Measurements from ENCODE around the gene LRP6. TPM values are rescaled to one million over a fixed set of nuclear protein-coding genes. Genes with fewer than 3 reads are reported as not detected.

Gene LRP6
- total and polyA plus RNA-seq, 5 donors, result 4.0 to 23.9 (median 20.8) TPM

DNA sequence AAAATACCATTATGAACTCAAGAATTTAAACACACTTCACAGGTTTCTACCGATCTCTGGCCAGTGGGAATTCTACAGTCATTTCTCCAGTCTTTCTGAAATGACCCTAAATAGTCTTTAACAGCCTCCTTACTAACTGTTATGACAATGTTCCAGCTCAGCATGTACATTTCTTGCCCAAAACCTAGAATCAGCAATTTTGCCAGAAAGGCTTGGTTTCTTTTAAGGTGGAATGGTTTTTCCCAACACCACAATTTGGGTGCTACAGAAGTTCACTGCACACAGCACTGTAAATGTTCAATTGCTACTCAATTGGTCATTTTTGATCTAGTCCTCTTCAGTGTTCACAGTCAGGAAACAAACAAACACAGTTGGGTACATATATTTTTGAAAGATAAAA is 69.7 kb downstream of the LRP6 start:
- ATAC-seq, result no peak
- Histone ChIP-seq H3K9me3 (ENCODE audit: control insufficient read depth, low read length) (no peaks in the 10 kb centered on the region), H3K27me3 (ENCODE audit: control insufficient read depth, insufficient read depth) (no peaks in the 10 kb centered on the region), H3K27ac (ENCODE audit: low read length) (no peak overlapping the region), H3K4me1 (ENCODE audit: control insufficient read depth, insufficient read depth, low read length) (no peaks in the 10 kb centered on the region), H3K4me3 (ENCODE audit: low read length) (no peak overlapping the region)
- WGBS, result 48% methylated on average over 1 of the region's 1 CpG
- no peak for DNase-seq
- intact Hi-C loops (cut with DNase I), result no loop called here

DNA sequence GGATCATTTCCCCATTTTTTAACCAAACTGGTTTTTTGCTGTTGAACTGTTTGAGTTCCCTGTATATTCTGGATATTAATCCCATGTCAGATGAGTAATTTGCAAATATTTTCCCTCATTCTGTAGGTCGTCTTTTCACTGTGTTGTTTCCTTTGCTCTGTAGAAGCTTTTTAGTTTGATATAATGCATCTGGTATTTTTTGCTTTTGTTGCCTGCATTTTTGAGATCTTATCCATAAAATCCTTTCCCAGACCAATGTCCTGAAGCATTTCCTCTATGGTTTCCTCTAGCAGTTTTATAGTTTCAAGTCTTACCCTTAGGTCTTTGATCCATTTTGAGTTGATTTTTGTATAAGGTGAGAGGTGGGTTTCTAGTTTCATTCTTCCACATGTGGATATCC is 71.3 kb downstream of the LRP6 start:
- no peak overlapping the region for H3K27ac ChIP-seq (ENCODE audit: low read length)
- H3K27me3 ChIP-seq (ENCODE audit: control insufficient read depth, insufficient read depth), result no peaks in the 10 kb centered on the region
- ATAC-seq (no peak), DNase-seq (no peak)
- no peak overlapping the region for H3K4me3 ChIP-seq (ENCODE audit: low read length)
- 61% methylated on average over 1 of the region's 1 CpG for WGBS
- no peaks in the 10 kb centered on the region for H3K4me1 ChIP-seq (ENCODE audit: control insufficient read depth, insufficient read depth, low read length)
- intact Hi-C loops (cut with DNase I), result no loop called here
- no peaks in the 10 kb centered on the region for H3K9me3 ChIP-seq (ENCODE audit: control insufficient read depth, low read length)

DNA sequence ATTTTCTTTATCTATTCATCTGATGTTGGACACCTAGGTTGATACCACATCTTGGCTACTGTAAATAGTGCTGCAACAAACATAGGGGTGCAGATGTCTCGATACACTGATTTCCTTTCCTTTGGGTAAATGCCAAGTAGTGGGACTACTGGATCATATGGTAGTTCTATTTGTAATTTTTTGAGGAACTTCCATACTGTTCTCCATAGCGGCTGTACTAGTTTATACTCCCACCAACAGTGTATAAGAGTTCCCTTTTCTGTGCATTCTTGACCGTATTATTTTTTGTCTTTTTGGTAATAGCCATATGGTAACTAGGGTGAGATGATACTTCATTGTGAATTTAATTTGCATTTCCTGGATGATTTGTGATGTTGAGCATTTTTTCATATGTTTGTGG is 71.8 kb downstream of the LRP6 start:
- Histone ChIP-seq H3K9me3 (ENCODE audit: control insufficient read depth, low read length) (no peaks in the 10 kb centered on the region), H3K27ac (ENCODE audit: low read length) (no peak overlapping the region), H3K27me3 (ENCODE audit: control insufficient read depth, insufficient read depth) (no peaks in the 10 kb centered on the region), H3K4me1 (ENCODE audit: control insufficient read depth, insufficient read depth, low read length) (no peaks in the 10 kb centered on the region), H3K4me3 (ENCODE audit: low read length) (no peak overlapping the region)
- WGBS, result 96% methylated on average over 3 of the region's 3 CpGs
- ATAC-seq, result no peak
- intact Hi-C loops (cut with DNase I), result no loop called here
- no peak for DNase-seq

DNA sequence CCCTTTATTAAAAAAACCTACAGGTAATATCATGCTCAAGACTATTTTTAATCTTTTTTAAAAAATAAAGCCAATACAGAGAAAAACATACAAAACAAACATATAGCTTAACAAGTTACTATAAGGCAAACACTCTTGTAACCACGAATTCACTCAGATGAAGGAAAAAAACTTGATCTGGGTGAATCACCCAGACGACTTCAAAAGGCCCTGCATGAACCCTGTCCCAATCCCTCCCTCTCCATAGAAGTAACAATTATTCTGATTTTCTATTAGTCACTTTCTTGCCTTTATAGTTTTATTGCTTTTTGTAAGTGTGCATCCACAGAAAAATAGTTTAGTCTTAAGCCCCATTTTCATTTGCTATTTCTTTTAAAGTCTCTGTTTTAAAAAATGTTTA is 72.6 kb downstream of the LRP6 start:
- whole genome bisulfite sequencing, result 88% methylated on average over 2 of the region's 2 CpGs
- intact Hi-C loops (cut with DNase I), result no loop called here
- Histone ChIP-seq H3K27me3 (ENCODE audit: control insufficient read depth, insufficient read depth) (no peaks in the 10 kb centered on the region), H3K4me1 (ENCODE audit: control insufficient read depth, insufficient read depth, low read length) (no peaks in the 10 kb centered on the region), H3K27ac (ENCODE audit: low read length) (no peak overlapping the region), H3K9me3 (ENCODE audit: control insufficient read depth, low read length) (no peaks in the 10 kb centered on the region), H3K4me3 (ENCODE audit: low read length) (no peak overlapping the region)
- ATAC-seq (no peak), DNase-seq (no peak)

DNA sequence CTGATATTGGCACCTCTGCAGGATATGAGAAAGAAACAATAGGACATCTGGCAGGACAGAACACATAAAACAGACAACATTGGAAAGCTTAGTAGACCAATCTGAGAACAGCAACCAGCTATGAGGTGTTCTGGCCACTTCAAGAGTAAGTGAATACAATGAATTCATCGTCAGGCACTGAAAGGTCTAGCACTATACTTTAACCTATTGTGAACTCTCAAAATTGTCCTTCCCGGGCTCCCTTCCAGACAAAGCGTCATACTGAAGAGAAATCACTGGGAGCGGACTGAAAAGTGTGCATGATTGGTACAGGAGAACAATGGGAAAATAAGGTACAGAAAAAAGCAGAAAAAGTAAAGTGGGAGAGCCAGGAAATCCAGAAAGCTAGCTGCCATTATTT is 75.8 kb downstream of the LRP6 start:
- DNase-seq (no peak), ATAC-seq (no peak)
- no peaks in the 10 kb centered on the region for H3K4me1 ChIP-seq (ENCODE audit: control insufficient read depth, insufficient read depth, low read length)
- 71% methylated on average over 4 of the region's 4 CpGs for WGBS
- H3K4me3 ChIP-seq (ENCODE audit: low read length), result no peak overlapping the region
- no peaks in the 10 kb centered on the region for H3K9me3 ChIP-seq (ENCODE audit: control insufficient read depth, low read length)
- H3K27me3 ChIP-seq (ENCODE audit: control insufficient read depth, insufficient read depth), result no peaks in the 10 kb centered on the region
- no peak overlapping the region for H3K27ac ChIP-seq (ENCODE audit: low read length)
- intact Hi-C loops (cut with DNase I), result no loop called here

DNA sequence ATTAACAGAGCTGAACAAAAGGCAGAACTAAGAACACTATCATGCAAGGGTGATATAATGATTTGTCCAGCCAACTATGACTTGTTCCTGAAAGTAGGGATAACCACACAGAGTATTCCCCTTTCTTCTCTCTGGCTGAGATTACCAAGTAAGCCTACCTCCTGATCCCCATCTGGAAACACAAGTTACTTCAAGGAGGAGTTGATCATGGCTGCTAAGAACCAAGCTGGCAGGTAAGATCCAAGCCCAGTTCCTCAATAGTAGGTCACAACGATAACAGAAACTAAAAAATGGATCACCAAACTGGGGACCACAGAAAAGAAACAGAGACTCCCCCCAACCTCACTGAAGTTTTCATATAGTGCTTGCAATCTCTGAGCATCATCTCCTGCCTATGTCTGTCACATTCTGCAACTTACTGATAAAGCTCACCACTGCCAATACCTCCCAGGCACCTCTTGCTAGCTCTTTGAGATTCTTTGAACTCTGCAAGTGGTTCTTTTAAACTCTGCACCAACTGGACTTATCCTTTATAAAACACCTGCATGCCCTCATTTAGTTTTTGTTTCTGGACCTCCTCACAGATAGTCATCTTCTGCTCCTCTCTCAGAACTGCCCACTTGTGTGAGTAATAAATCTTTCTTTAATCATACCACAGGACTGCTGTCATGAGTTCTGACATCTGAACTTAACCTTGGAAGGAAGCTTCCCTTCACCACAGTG is 76.6 kb downstream of the LRP6 start:
- H3K4me1 ChIP-seq (ENCODE audit: control insufficient read depth, insufficient read depth, low read length), result no peaks in the 10 kb centered on the region
- ATAC-seq, result no peak
- no peaks in the 10 kb centered on the region for H3K9me3 ChIP-seq (ENCODE audit: control insufficient read depth, low read length)
- intact Hi-C loops (cut with DNase I), result no loop called here
- H3K27ac ChIP-seq (ENCODE audit: low read length), result no peak overlapping the region
- WGBS, result 100% methylated on average over 1 of the region's 1 CpG
- DNase-seq, result no peak
- no peak overlapping the region for H3K4me3 ChIP-seq (ENCODE audit: low read length)
- no peaks in the 10 kb centered on the region for H3K27me3 ChIP-seq (ENCODE audit: control insufficient read depth, insufficient read depth)

DNA sequence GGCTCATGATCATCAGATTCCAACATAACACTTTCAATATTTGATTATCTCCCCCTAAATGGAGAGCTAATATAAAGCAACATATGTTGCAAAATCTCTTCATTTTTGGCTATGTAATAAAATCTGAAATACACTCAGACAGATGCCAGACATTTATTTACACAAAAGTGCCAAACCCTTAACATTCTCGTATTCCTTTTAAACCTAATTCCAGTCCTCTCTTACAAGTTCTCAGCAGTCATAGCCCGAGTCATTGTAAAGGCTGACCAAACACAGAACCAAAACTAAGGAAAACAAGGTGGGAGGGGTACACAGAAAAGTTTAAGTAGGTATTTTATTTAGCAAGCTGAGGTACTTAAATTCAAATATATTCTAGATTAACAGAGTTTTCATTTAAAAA is 81.4 kb downstream of the LRP6 start:
- ATAC-seq (no peak), DNase-seq (no peak)
- Histone ChIP-seq H3K9me3 (ENCODE audit: control insufficient read depth, low read length) (no peaks in the 10 kb centered on the region), H3K4me3 (ENCODE audit: low read length) (no peak overlapping the region), H3K27ac (ENCODE audit: low read length) (no peak overlapping the region), H3K27me3 (ENCODE audit: control insufficient read depth, insufficient read depth) (no peaks in the 10 kb centered on the region), H3K4me1 (ENCODE audit: control insufficient read depth, insufficient read depth, low read length) (peaks cover 3% of the 10 kb centered on the region)
- intact Hi-C loops (cut with DNase I), result no loop called here
- 81% methylated on average over 2 of the region's 2 CpGs for WGBS

DNA sequence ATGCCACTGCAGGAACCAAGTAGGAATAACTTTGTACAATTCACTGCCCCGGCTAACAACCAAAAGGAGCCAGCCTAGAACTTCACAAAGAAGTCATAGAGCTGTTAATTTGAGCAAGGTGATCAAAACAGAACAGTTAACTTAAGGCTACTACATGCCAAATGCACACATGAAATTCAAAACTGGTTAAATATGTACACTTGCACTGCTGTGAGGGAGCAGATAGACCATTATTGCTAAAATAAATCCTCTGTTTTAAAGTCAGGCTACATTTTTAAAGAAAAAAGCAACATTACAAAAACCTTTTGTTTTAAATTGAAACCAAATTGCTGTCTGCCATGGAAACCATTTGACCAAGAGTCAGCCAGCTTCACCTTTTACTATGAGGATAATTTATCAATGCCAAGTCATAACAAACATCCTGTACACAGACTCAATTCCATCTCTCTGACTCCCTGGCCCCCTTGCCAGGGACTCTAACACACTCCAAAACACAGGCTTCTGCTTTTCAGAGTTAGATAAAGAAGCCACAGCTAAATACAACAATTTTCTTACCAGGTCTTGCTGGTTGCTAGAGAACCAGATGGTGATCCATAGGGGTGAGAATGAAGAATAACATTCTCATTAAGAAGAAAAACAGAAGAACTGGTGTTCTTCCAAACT is 84.0 kb downstream of the LRP6 start:
- Histone ChIP-seq H3K27ac (ENCODE audit: low read length) (no peak overlapping the region), H3K9me3 (ENCODE audit: control insufficient read depth, low read length) (no peaks in the 10 kb centered on the region), H3K4me1 (ENCODE audit: control insufficient read depth, insufficient read depth, low read length) (peaks cover 3% of the 10 kb centered on the region), H3K27me3 (ENCODE audit: control insufficient read depth, insufficient read depth) (no peaks in the 10 kb centered on the region), H3K4me3 (ENCODE audit: low read length) (no peak overlapping the region)
- WGBS, result 72% methylated on average over 1 of the region's 1 CpG
- intact Hi-C loops (cut with DNase I), result no loop called here
- ATAC-seq, result peak in 1 of 2 donors; percentile 66
- no peak for DNase-seq

DNA sequence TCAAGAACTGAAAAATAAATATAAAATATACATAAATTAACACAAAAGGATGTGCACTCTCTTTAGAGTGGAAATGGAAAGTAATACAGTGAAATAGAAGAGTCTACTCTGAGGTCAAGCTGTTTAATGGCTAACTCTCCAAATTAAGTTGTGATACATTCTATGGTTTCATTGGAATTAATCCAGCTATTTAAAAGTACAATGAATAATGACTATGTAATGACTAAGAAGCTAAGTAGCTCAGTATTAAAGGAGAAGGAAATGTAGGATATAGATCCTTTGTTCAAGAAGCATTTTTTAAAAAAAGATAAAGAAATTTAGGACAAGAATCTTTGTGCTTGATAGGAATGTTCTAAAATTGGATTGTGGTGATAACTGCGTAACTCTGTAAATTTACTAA is 85.3 kb downstream of the LRP6 start:
- H3K4me1 ChIP-seq (ENCODE audit: control insufficient read depth, insufficient read depth, low read length), result peaks cover 3% of the 10 kb centered on the region
- ATAC-seq, result no peak
- no peak for DNase-seq
- no peak overlapping the region for H3K4me3 ChIP-seq (ENCODE audit: low read length)
- H3K9me3 ChIP-seq (ENCODE audit: control insufficient read depth, low read length), result no peaks in the 10 kb centered on the region
- intact Hi-C loops (cut with DNase I), result no loop called here
- H3K27ac ChIP-seq (ENCODE audit: low read length), result no peak overlapping the region
- WGBS, result 99% methylated on average over 1 of the region's 1 CpG
- H3K27me3 ChIP-seq (ENCODE audit: control insufficient read depth, insufficient read depth), result no peaks in the 10 kb centered on the region

DNA sequence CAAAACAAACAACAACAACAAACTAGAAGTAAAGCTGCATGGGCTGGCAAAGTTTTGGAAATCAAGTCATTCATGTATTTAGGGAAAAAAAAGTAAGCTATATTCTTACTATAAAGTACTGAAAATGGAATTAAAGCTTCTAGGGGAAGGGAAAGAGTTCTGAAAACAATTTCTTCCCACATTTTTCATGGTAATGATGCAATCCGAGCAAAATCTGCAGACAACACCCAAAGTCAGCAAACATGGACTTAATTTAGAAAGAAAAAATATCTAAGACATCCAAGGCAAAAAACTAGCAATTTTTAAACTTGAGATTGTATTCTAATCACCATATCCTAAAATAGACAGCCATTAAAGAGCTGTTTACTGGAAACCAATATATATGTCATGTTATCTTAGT is 86.3 kb downstream of the LRP6 start:
- WGBS, result 63% methylated on average over 1 of the region's 1 CpG
- Histone ChIP-seq H3K4me3 (ENCODE audit: low read length) (no peak overlapping the region), H3K9me3 (ENCODE audit: control insufficient read depth, low read length) (no peaks in the 10 kb centered on the region), H3K4me1 (ENCODE audit: control insufficient read depth, insufficient read depth, low read length) (peaks cover 3% of the 10 kb centered on the region), H3K27ac (ENCODE audit: low read length) (no peak overlapping the region), H3K27me3 (ENCODE audit: control insufficient read depth, insufficient read depth) (no peaks in the 10 kb centered on the region)
- intact Hi-C loops (cut with DNase I), result no loop called here
- no peak for ATAC-seq
- DNase-seq, result no peak

DNA sequence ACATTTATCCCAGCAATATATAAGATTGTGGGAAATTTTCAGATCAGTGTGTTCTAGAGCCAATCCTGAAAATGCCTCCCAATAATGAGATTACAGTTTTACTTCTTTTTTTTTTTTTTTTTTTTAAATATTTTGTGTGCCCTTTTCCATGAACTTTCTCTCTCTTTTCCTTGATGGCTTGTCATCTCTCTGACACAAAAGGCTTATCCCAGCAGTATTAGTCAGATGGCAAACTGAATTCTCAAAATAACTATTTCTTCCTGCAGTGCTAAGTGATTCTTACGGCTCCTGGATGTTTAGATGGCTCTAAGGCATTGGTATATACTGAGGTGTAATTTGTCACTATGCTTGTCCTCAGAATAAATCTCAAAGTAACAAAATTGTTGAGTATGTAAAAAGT is 86.7 kb downstream of the LRP6 start:
- Histone ChIP-seq H3K4me3 (ENCODE audit: low read length) (no peak overlapping the region), H3K9me3 (ENCODE audit: control insufficient read depth, low read length) (no peaks in the 10 kb centered on the region), H3K27ac (ENCODE audit: low read length) (no peak overlapping the region), H3K27me3 (ENCODE audit: control insufficient read depth, insufficient read depth) (no peaks in the 10 kb centered on the region), H3K4me1 (ENCODE audit: control insufficient read depth, insufficient read depth, low read length) (peaks cover 3% of the 10 kb centered on the region)
- DNase-seq (no peak), ATAC-seq (no peak)
- intact Hi-C loops (cut with DNase I), result no loop called here
- WGBS, result 0% methylated on average over 1 of the region's 1 CpG

Measured in right cardiac atrium (tissue), 5 donors.